SK-N-SH treated with all-trans-retinoic acid at 6 μM for 48 hours (cell line): ENCODE results near the gene SUPT3H.

Source experiments
- CSDC2 ChIP-seq: fragments of 250-450 bp; sonication (Bioruptor Pico); IDR thresholded peaks from 2 replicates; pipeline ENCODE4 v1.5.0; 2020; ENCODE audit warnings: mild to moderate bottlenecking, moderate library complexity
- GLIS3 ChIP-seq: fragments of 250-450 bp; sonication (Bioruptor Pico); IDR thresholded peaks from 2 replicates; pipeline ENCODE4 v1.5.0; 2020; ENCODE audit warnings: mild to moderate bottlenecking, moderate library complexity
- ZC3H10 ChIP-seq: fragments of 250-450 bp; sonication (Bioruptor Pico); IDR thresholded peaks from 2 replicates; pipeline ENCODE4 v1.5.1; 2021; ENCODE audit warnings: mild to moderate bottlenecking, moderate library complexity
- ZFP30 ChIP-seq: fragments of 450-650 bp; formaldehyde crosslinking; IDR thresholded peaks from 2 replicates; pipeline ENCODE4 v1.5.0; 2022; ENCODE audit warnings: mild to moderate bottlenecking, moderate library complexity

DNA sequence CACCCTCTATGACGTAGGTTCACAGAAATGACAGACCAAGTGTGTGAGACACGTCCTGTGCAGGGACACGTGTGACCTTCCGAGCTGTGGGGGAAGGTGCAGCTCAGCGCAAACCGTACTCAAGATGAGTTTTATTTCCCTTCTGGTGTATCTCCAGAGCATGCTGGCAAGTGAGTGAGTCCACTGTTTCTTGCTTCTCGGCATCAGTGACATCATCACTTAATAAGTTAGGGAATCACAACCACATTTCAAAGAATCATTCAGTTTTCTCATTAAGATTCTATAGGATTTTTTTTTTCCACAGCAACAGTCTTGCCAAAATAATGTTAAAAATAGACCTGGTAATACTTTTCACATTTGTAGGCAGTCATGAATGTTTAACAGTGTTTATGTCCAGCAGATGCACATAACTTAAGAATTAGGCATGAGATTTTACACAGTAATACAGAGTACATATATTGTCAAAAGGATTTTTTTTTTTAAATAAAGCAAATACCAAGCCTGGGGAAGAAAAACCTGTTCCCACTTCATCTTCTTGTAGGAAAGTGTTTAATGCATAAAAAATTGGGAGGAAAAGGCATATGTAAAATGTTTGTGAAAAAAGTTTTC is 572.4 kb downstream of the SUPT3H start:
- TF ChIP-seq CSDC2 (CRISPR knock-in tag) (no peak), ZC3H10 (no peak), GLIS3 (CRISPR knock-in tag) (no peak), ZFP30 (CRISPR knock-in tag) (no peak)
